GM19351 (cell line): ENCODE data around the gene SPEF1.
A peak's percentile ranks its signal among the peaks of the same experiment; 100 is the strongest.
"Not testable (repeated sequence)": the region's sequence is repeated elsewhere in the genome, so short reads cannot be mapped to it uniquely, and the experiment has no call there.

Experiments
- ATAC-seq: cut with Tn5 transposase; IDR thresholded peaks from one replicate; pipeline ENCODE4 v1.9.1; 2021; ENCODE audit warnings: mild to moderate bottlenecking, moderate library complexity; ENCODE audit not compliant: unreplicated experiment

The SPEF1 gene

DNA sequence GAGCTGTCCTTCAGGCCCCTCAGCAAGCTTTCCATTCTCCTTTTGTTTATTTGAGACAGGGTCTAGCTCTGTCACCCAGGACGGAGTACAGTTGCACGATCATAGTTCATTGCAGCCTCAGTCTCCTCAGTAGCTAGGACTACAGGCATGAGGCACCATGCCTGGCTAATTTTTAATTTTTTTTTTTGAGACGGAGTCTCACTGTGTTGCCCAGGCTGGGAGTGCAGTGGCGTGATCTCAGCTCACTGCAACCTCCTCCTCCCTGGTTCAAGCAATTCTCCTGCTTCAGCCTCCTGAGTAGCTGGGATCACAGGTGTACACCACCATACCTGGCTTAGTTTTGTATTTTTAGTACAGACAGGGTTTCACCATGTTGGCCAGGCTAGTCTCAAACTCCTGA lies 8.0 kb upstream of the SPEF1 start:
- not testable (repeated sequence) for ATAC-seq

GRCh38 chr20:3788685-3789155 lies 7.5 kb upstream of the SPEF1 start:
- no peak for ATAC-seq

GRCh38 chr20:3787324-3788014 lies 6.2 kb upstream of the SPEF1 start:
- no peak for ATAC-seq

DNA sequence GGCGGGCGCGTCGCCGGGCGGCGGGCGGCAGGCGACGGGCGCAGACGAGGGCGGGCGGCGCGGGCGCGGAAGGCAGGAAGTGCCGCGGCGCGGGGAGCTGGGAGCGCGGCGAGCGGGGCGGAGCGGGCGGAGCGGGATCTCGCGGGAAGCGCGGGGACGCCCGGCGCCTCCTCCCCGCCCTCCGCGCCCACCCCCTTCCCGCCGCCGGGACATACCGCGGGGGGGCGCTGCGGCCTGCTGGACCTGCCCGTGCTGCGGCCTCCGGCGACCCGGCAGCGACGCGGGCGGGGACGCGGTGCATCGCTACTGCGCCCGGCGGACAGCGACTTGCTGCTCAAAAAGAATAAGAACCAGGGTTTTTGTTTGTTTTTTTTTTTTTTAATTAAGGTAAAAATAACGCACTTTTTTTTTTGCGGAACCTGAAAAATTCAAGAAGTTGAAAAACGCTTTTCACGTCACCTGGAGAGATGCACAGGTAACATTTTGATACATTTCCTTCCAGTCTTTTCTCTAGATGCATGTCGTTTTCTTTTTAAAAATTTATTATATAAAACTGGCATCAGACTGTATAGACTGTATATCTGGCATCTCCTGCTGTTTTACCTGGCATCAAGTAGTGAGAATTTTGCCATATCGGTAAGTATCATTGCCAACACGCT lies 5.5 kb upstream of the SPEF1 start, which contains the start of gene CENPB:
CENPB (minus strand) TSS at position 76 of the 659 bp plus-strand sequence. CDS start 257 bp downstream, outside the sequence.
- ATAC-seq = peak; percentile 83

GRCh38 chr20:3786126-3786484 lies 4.9 kb upstream of the SPEF1 start:
- peak; percentile 29 for ATAC-seq

GRCh38 chr20:3785240-3786125 lies 4.2 kb upstream of the SPEF1 start:
- no peak for ATAC-seq

GRCh38 chr20:3784863-3785239 lies 3.6 kb upstream of the SPEF1 start:
- ATAC-seq = no peak

DNA sequence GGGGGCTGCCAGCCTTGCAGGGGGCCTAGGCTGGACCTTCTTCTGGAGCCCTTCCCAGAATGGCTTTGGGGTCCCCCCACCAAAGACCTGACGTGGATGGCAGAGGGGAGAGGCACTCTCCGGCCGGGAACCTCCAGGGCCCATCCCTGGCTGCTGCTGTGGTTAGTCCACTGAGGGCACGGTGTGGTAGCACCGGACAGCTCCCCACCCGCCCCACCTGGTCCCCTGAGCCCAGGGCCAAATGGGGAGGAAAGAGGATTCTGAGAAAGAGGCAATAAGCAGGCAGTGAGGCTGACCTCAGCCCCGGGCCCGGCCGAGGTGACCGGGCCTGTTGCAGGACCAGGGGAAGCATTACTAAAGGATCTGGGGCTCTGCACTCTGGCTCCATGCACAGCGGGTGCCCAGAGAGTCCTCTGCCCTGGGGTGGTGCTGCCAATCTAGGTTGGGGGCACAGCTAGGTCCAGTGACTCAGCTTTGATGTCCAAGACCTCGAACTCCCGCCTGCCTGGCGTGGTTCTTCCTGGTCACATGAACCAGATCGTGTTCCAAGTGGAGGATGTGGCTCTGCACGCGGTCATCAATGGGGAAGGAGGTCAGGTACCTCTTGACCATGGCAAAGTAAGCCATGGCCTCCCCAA lies 3.1 kb upstream of the SPEF1 start:
- no peak for ATAC-seq

GRCh38 chr20:3783511-3784195 lies 2.4 kb upstream of the SPEF1 start:
- ATAC-seq = no peak

- ATAC-seq = no peak
Observed at GRCh38 chr20:3783068-3783489, 1.8 kb upstream of the SPEF1 start.

DNA sequence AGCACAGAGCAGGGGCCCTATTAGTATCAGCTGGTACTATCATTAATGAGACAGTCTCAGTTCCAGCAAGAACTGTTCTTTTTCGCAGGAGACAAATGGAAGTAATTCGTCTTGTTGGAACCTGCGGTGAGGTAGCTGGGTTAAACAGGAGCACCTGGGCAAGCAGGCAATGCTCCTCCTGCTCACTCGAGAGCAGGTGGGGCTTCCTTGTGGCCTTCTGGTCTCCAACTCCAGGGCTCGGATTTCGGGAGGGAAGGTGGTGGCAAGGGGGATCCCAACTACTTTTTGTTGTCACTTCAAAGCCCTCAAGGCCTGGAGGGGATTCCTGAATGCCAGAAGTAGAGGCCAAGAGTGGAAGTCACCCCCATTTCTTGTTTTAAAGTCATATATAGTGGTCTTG lies 1.3 kb upstream of the SPEF1 start:
- no peak for ATAC-seq

- ATAC-seq = no peak
Observed at GRCh38 chr20:3778976-3779375, 2.3 kb downstream of the SPEF1 start.

GRCh38 chr20:3777716-3778629 lies 3.3 kb downstream of the SPEF1 start:
- no peak for ATAC-seq

GRCh38 chr20:3777381-3777715 lies 3.9 kb downstream of the SPEF1 start:
- no peak for ATAC-seq

- ATAC-seq = no peak
Observed at GRCh38 chr20:3775457-3776108, 5.7 kb downstream of the SPEF1 start.

DNA sequence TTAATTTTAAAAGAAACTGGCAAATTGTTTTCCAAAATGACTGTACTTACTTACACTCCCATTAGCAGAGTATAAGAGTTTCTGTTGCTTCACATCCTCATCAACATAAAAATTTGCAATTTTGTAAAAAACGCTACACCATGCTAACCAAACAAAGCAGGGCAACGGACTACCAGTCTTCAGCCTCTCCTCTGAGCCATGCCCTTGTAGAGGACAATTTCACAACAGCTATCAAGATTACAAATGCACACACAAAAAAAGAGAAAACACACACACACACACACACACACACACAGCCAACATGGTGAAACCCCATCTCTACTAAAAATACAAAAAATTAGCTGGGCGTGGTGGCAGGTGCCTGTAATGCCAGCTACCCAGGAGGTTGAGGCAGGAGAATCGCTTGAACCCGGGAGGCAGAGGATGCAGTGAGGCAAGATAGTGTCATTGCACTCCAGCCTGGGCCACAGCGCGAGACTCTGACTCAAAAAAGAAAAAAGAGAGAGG lies 9.6 kb downstream of the SPEF1 start:
- no peak for ATAC-seq

DNA sequence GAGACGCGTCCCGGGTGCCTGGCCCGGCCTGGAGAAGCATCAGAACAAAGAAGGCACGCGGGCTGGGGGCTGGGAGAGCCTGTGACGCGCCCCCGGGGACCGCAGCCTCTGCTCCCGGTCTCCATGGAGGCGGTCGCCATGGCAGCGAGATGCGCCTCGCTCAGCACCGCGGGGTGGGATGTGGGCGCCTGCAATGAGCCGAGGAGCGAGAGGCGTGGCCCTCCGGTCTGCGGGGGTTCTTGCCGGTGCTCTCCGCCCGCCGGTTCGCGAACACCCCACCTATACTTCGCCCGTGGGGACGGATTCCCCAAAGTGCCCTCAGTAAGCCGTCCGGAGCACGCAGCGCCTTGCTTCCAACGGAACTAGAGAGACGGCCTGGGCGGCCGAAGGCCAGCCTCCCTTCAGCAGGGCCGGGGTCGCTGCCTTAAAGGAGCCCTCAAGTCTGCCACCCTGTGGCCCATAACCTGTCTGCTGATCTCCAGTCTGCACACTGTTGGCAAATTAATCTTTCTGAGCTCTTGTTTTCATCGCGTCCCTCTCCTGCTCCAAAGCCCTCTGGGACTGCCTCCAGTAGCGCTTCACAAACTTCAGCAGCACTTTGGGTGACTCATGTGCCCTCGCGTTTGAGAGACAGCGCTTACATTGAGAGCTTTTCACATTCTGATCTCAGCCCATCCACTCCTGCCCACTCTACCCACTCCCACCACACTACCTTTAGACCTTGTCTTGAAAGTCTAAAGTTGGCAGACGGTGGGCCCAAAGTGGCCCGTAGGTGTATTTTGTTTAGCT lies 12.7 kb downstream of the SPEF1 start:
- ATAC-seq = peak; percentile 40
